HL-60 (cell line): ENCODE data around the gene HMCN1.

Source experiments
- DNase-seq, 2 experiments: peaks; one replicate each; pipeline ENCODE4 v3.0.0-alpha.2; 2010 to 2020; ENCODE audit warnings: low read depth in 1 of 2, low spot score in 1 of 2
- H3K27ac ChIP-seq: fragments of 250-450 bp; sonication (Bioruptor Pico); replicated peaks from 2 replicates; pipeline ENCODE4 v1.5.1; 2020; ENCODE audit warnings: mild to moderate bottlenecking, moderate library complexity
- H3K27me3 ChIP-seq: fragments of 250-450 bp; sonication (Bioruptor Pico); 2 replicates; pipeline ENCODE4 v1.5.1; 2021; ENCODE audit warnings: mild to moderate bottlenecking, moderate library complexity; ENCODE audit not compliant: insufficient read depth, poor library complexity, severe bottlenecking
- H3K4me3 ChIP-seq: replicated peaks from 2 replicates; pipeline ENCODE4 v1.5.1; 2011; ENCODE audit warnings: mild to moderate bottlenecking, control low read depth, low read length; ENCODE audit not compliant: insufficient read depth
- CTCF ChIP-seq: IDR thresholded peaks from one replicate; pipeline ENCODE4 v1.5.1; 2011; ENCODE audit warnings: low read length, control low read depth, inconsistent platforms; ENCODE audit not compliant: insufficient read depth
- GABPA ChIP-seq: IDR thresholded peaks from 2 replicates; pipeline ENCODE4 v1.6.1; 2012; ENCODE audit warnings: low read depth
- POLR2AphosphoS5 ChIP-seq: IDR thresholded peaks from 2 replicates; pipeline ENCODE4 v1.6.1; 2012; ENCODE audit warnings: low read depth
- SPI1 ChIP-seq: IDR thresholded peaks from 2 replicates; pipeline ENCODE4 v1.6.1; 2012; ENCODE audit warnings: low read depth, mild to moderate bottlenecking, borderline replicate concordance
- TF ChIP-seq, protein P1 (sequence below): IDR thresholded peaks from 2 replicates; pipeline ENCODE4 v1.6.1; 2012; ENCODE audit warnings: low read depth; ENCODE audit not compliant: insufficient replicate concordance

HMCN1 gene

GRCh38 chr1:185969028-185969427, 234.8 kb downstream of the HMCN1 start:
- no peak for DNase-seq
- TF ChIP-seq, protein P1, sequence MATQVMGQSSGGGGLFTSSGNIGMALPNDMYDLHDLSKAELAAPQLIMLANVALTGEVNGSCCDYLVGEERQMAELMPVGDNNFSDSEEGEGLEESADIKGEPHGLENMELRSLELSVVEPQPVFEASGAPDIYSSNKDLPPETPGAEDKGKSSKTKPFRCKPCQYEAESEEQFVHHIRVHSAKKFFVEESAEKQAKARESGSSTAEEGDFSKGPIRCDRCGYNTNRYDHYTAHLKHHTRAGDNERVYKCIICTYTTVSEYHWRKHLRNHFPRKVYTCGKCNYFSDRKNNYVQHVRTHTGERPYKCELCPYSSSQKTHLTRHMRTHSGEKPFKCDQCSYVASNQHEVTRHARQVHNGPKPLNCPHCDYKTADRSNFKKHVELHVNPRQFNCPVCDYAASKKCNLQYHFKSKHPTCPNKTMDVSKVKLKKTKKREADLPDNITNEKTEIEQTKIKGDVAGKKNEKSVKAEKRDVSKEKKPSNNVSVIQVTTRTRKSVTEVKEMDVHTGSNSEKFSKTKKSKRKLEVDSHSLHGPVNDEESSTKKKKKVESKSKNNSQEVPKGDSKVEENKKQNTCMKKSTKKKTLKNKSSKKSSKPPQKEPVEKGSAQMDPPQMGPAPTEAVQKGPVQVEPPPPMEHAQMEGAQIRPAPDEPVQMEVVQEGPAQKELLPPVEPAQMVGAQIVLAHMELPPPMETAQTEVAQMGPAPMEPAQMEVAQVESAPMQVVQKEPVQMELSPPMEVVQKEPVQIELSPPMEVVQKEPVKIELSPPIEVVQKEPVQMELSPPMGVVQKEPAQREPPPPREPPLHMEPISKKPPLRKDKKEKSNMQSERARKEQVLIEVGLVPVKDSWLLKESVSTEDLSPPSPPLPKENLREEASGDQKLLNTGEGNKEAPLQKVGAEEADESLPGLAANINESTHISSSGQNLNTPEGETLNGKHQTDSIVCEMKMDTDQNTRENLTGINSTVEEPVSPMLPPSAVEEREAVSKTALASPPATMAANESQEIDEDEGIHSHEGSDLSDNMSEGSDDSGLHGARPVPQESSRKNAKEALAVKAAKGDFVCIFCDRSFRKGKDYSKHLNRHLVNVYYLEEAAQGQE = no peak
- no peak for TF ChIP-seq SPI1
- no peak for TF ChIP-seq GABPA
- TF ChIP-seq CTCF = no peak
- no peak for TF ChIP-seq POLR2AphosphoS5

GRCh38 chr1:185969524-185969991, 235.4 kb downstream of the HMCN1 start:
- TF ChIP-seq POLR2AphosphoS5 (no peak), GABPA (no peak), SPI1 (no peak), CTCF (no peak)
- TF ChIP-seq, protein P1 = no peak
- H3K4me3 ChIP-seq = no peak overlapping the region
- H3K27ac ChIP-seq = no peak overlapping the region
- no peaks in the 10 kb centered on the region for H3K27me3 ChIP-seq
- DNase-seq = no peak

More at GRCh38 chr1:185969028-185969427, 234.8 kb downstream of the HMCN1 start:
- no peak overlapping the region for H3K4me3 ChIP-seq
- no peak overlapping the region for H3K27ac ChIP-seq
- no peaks in the 10 kb centered on the region for H3K27me3 ChIP-seq

DNA sequence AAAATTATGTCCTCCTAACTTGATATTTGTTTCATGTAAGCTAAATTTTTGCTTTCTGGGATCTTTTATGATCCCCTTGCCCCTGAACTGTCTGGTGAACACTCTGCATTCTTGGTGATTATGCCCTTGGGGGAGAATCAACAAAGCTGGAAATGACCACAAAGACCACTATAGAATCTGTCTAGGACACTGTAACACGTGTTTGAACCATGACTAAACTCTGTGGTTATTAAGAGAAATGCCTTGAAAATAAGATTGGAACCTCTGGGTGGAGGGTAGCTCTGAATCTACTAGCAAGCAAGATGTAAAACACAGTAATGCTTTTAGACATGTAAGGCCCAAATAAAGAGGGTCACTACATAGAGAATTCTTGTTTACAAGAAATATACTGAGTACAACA, 237.5 kb downstream of the HMCN1 start:
- DNase-seq = no peak
- Histone ChIP-seq H3K27ac (no peak overlapping the region), H3K4me3 (no peak overlapping the region), H3K27me3 (no peaks in the 10 kb centered on the region)
- TF ChIP-seq GABPA (no peak), CTCF (no peak), SPI1 (no peak), POLR2AphosphoS5 (no peak)
- TF ChIP-seq, protein P1 = no peak
